ENCODE results near the gene TBC1D14. TPM values are rescaled to one million over a fixed set of nuclear protein-coding genes. Genes with fewer than 3 reads are reported as not detected.

TBC1D14 gene
- total RNA-seq, 1 experiment from 2014 or later: 54.0 TPM

DNA sequence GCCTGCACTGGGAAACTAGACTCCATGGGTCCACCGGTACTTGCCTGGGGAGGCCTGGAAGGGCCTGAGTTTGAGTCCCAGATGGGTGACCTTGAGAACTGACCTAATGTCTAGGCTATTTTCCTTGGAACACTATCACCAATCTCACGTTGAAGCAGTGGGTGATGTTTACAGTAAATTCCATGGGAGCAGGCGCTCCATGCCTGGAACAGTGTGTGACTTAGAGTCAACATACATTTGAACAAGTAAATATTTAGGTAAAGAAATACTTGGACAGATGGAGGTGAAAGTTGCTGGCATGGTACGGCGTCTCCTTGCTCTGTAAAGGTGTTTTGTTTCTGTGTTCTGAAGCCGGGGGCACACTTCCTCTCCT is 47.5 kb downstream of the TBC1D14 start:
- TF ChIP-seq, protein P1, sequence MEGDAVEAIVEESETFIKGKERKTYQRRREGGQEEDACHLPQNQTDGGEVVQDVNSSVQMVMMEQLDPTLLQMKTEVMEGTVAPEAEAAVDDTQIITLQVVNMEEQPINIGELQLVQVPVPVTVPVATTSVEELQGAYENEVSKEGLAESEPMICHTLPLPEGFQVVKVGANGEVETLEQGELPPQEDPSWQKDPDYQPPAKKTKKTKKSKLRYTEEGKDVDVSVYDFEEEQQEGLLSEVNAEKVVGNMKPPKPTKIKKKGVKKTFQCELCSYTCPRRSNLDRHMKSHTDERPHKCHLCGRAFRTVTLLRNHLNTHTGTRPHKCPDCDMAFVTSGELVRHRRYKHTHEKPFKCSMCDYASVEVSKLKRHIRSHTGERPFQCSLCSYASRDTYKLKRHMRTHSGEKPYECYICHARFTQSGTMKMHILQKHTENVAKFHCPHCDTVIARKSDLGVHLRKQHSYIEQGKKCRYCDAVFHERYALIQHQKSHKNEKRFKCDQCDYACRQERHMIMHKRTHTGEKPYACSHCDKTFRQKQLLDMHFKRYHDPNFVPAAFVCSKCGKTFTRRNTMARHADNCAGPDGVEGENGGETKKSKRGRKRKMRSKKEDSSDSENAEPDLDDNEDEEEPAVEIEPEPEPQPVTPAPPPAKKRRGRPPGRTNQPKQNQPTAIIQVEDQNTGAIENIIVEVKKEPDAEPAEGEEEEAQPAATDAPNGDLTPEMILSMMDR (IDR thresholded peaks at IDR 0.05; ENCODE audit: insufficient read depth in 1 of 2, low read depth in 1 of 2, low read length in 1 of 2, severe bottlenecking in 1 of 2, unreplicated experiment in 1 of 2): no peak
- no peak overlapping the region for H3K27ac Mint-ChIP-seq (ENCODE audit: unreplicated experiment)
- Histone ChIP-seq H3K27me3 (replicated peaks; ENCODE audit: control insufficient read depth, insufficient read depth, low read length) (no peaks in the 10 kb centered on the region), H3K4me3 (ENCODE audit: low read depth, low read length) (no peak overlapping the region), H3K9me3 (no peaks in the 10 kb centered on the region), H3K36me3 (ENCODE audit: control insufficient read depth, insufficient read depth, low read length) (no peaks in the 10 kb centered on the region; the same call in 1 of the 2 replicates), H3K4me1 (peaks cover 32% of the 10 kb centered on the region)
- H3K4me1 Mint-ChIP-seq (ENCODE audit: low read depth, unreplicated experiment): peaks cover 27% of the 10 kb centered on the region
- intact Hi-C loops (cut with micrococcal nuclease; ENCODE audit: unreplicated experiment): no loop called here
- peaks cover 10% of the 10 kb centered on the region for H3K36me3 Mint-ChIP-seq (ENCODE audit: insufficient read depth, unreplicated experiment)
- CTCF ChIA-PET: no interaction called here
- POLR2A ChIA-PET: no interaction called here
- H3K27me3 Mint-ChIP-seq (ENCODE audit: insufficient read depth, unreplicated experiment): no peaks in the 10 kb centered on the region
- no peaks in the 10 kb centered on the region for H3K9me3 Mint-ChIP-seq (ENCODE audit: unreplicated experiment)
- no peak for DNase-seq
- H3K4me3 Mint-ChIP-seq (ENCODE audit: unreplicated experiment): no peak overlapping the region
- BruUV-seq (replicated peaks): no TSS peak

DNA sequence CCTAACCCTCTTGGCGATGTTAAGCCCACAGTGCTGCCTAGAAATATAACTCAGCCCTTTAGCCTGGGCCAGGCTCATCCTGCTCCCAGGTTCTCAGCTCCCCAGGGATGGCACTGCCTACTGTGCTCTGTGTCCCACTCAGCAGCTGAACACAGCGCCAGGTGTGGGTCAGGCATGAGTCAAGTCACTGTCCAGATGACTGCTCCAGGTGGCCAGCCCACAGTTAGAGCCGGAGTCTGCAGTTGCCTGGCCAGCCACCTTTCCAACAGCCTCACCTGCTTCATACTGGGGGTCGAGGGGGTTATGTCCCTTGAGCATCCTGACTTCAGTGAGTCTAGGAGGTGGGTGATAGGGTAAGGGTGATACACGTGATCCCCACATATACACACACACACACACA is 48.4 kb downstream of the TBC1D14 start:
- TF ChIP-seq, protein P1 (IDR thresholded peaks at IDR 0.05; ENCODE audit: insufficient read depth in 1 of 2, low read depth in 1 of 2, low read length in 1 of 2, severe bottlenecking in 1 of 2, unreplicated experiment in 1 of 2): no peak
- intact Hi-C loops (cut with micrococcal nuclease; ENCODE audit: unreplicated experiment): no loop called here
- POLR2A ChIA-PET: interaction anchor here (0.6 kb wide), 1 partner anchor 13 kb away, joined by 3 read pairs; no protein-coding TSS in a partner anchor
- CTCF ChIA-PET: no interaction called here
- no peaks in the 10 kb centered on the region for H3K9me3 ChIP-seq
- no peak overlapping the region for H3K27ac Mint-ChIP-seq (ENCODE audit: unreplicated experiment)
- no peaks in the 10 kb centered on the region for H3K27me3 Mint-ChIP-seq (ENCODE audit: insufficient read depth, unreplicated experiment)
- no peaks in the 10 kb centered on the region for H3K9me3 Mint-ChIP-seq (ENCODE audit: unreplicated experiment)
- H3K27me3 ChIP-seq (replicated peaks; ENCODE audit: control insufficient read depth, insufficient read depth, low read length): no peaks in the 10 kb centered on the region
- DNase-seq: no peak
- no peak overlapping the region for H3K4me3 ChIP-seq (ENCODE audit: low read depth, low read length)
- H3K36me3 ChIP-seq (ENCODE audit: control insufficient read depth, insufficient read depth, low read length): no peaks in the 10 kb centered on the region; the same call in none of the 2 replicates
- peaks cover 11% of the 10 kb centered on the region for H3K36me3 Mint-ChIP-seq (ENCODE audit: insufficient read depth, unreplicated experiment)
- peaks cover 32% of the 10 kb centered on the region for H3K4me1 ChIP-seq
- BruUV-seq (replicated peaks): no TSS peak
- peaks cover 32% of the 10 kb centered on the region for H3K4me1 Mint-ChIP-seq (ENCODE audit: low read depth, unreplicated experiment)
- H3K4me3 Mint-ChIP-seq (ENCODE audit: unreplicated experiment): no peak overlapping the region

DNA sequence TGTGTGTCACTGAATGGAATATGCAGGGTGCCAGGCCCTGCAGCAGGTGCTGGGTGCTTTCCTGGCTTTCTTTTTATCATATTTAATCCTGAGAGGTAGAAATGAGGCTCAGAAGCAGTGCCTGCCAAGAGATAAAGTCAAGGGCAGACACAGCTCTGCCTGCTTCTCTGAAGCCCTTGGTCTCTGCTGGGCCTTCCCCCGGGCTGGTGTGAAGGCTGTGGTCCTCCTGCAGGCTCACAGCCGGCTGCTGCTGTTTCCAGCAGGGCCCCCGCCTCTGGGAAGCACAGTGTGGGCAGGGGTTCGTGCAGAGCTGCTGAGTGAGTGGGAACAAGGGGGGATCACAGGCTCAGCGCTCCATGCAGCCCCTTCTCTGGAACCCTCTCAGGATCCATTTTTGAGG is 49.6 kb downstream of the TBC1D14 start:
- H3K4me1 ChIP-seq: peaks cover 30% of the 10 kb centered on the region
- POLR2A ChIA-PET: no interaction called here
- H3K27me3 ChIP-seq (replicated peaks; ENCODE audit: control insufficient read depth, insufficient read depth, low read length): no peaks in the 10 kb centered on the region
- CTCF ChIA-PET: interaction anchor here (0.7 kb wide), 1 partner anchor 1452 kb away, joined by 3 read pairs; no protein-coding TSS in a partner anchor
- Mint-ChIP-seq H3K36me3 (ENCODE audit: insufficient read depth, unreplicated experiment) (peaks cover 11% of the 10 kb centered on the region), H3K27ac (ENCODE audit: unreplicated experiment) (no peak overlapping the region), H3K4me1 (ENCODE audit: low read depth, unreplicated experiment) (peaks cover 33% of the 10 kb centered on the region), H3K4me3 (ENCODE audit: unreplicated experiment) (no peak overlapping the region), H3K27me3 (ENCODE audit: insufficient read depth, unreplicated experiment) (no peaks in the 10 kb centered on the region), H3K9me3 (ENCODE audit: unreplicated experiment) (no peaks in the 10 kb centered on the region)
- no TSS peak for BruUV-seq (replicated peaks)
- H3K36me3 ChIP-seq (ENCODE audit: control insufficient read depth, insufficient read depth, low read length): no peaks in the 10 kb centered on the region; the same call in none of the 2 replicates
- H3K4me3 ChIP-seq (ENCODE audit: low read depth, low read length): no peak overlapping the region
- TF ChIP-seq, protein P1 (IDR thresholded peaks at IDR 0.05; ENCODE audit: insufficient read depth in 1 of 2, low read depth in 1 of 2, low read length in 1 of 2, severe bottlenecking in 1 of 2, unreplicated experiment in 1 of 2): no peak
- intact Hi-C loops (cut with micrococcal nuclease; ENCODE audit: unreplicated experiment): no loop called here
- no peak for DNase-seq
- no peaks in the 10 kb centered on the region for H3K9me3 ChIP-seq
